NCI-H345 (cell line): ENCODE measurements around the gene ADAMTS14.

Experiments
- DNase-seq: peaks from one replicate; lab custom pipeline; 2025; lab: John Stamatoyannopoulos, UW

ADAMTS14 gene

DNA sequence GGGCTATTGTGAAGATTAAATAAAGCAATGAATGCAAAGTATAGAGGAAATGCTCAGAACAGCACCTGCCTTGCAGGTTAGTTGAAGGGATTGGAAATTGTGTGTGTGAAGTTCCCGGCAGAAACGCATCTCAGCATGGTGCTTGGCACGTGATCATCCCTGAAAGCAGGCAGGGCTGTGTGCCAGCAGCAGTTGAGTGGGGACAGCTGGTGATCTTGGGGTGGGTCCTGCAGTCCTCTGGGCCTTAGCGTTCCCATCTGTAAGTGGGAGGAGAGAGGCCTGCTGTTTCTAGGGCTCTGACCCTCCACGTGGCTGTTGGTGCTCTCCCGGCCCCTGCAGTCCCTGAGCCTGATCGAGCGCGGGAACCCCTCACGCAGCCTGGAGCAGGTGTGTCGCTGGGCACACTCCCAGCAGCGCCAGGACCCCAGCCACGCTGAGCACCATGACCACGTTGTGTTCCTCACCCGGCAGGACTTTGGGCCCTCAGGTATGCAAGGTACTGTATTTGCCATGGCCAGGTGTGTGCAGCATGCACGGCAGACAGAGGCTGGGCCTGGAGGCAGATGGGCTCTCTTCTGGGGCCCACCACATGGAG is 57.6 kb downstream of the ADAMTS14 start:
- peak; percentile 91 for DNase-seq

GRCh38 chr10:70730955-70731354 is 58.6 kb downstream of the ADAMTS14 start:
- no peak for DNase-seq

- DNase-seq: no peak
Observed at GRCh38 chr10:70732569-70732968, 60.3 kb downstream of the ADAMTS14 start.

GRCh38 chr10:70733051-70733450 is 60.7 kb downstream of the ADAMTS14 start:
- no peak for DNase-seq

GRCh38 chr10:70735161-70735560 is 62.9 kb downstream of the ADAMTS14 start:
- DNase-seq: no peak

- DNase-seq: no peak
Observed at GRCh38 chr10:70736525-70736924, 64.2 kb downstream of the ADAMTS14 start.

DNA sequence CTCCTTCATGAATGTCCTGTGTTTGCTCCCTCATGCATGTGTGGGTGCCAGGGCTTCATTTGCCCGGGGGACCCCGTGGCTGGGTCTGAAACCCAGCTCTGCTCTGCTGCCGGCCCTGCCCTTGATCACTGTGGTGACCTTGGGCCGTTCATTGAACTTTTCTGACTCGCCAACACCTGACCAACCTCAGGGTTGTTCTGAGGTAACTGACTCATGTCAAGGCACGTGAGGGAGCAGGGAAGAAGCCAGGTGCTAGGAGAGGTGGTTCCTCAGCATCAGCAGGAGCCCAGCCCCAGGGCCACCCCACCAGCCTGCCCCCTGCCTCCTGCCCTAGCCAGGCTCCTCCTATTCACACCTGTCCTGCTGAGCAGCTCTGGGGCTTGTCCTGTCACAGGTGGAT is 64.9 kb downstream of the ADAMTS14 start:
- no peak for DNase-seq

DNA sequence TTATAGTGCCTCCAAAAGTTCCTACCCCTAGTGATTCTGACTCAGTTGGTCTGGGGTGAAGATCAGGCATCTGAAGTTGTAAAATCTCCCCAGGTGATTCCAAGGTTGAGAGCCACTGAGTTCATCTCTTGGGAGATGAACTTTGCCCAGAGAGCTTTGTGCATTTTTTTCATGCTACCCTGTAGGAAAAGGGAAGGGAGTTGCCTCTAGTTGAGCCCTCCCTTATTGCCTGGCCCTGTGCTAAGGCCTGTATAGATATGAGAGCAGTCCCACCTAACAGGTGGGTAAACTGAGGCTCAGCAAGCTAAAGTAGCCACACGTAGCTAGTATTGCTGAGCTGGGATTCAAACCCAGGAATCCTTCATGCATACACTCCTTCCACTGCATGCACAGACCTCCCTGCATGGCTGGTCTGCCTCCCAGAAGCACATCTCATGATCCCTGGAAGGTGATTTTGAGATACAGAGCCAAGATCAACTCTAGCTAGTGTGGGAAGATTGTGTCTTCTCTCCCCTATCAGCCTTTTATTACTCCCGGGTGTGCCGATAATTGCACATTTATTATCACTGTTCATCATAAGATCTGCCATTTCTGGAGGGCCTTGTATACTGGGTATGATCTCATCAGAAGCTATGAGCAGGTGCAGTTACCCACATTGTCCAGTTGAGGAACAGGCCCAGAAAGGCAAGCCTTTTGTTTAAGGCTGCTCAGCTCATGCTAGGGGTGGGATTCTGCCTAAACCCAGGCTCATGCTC is 65.9 kb downstream of the ADAMTS14 start:
- no peak for DNase-seq

GRCh38 chr10:70738761-70739121 is 66.4 kb downstream of the ADAMTS14 start:
- DNase-seq: no peak

- DNase-seq: no peak
Observed at GRCh38 chr10:70740406-70741288, 68.3 kb downstream of the ADAMTS14 start.

DNA sequence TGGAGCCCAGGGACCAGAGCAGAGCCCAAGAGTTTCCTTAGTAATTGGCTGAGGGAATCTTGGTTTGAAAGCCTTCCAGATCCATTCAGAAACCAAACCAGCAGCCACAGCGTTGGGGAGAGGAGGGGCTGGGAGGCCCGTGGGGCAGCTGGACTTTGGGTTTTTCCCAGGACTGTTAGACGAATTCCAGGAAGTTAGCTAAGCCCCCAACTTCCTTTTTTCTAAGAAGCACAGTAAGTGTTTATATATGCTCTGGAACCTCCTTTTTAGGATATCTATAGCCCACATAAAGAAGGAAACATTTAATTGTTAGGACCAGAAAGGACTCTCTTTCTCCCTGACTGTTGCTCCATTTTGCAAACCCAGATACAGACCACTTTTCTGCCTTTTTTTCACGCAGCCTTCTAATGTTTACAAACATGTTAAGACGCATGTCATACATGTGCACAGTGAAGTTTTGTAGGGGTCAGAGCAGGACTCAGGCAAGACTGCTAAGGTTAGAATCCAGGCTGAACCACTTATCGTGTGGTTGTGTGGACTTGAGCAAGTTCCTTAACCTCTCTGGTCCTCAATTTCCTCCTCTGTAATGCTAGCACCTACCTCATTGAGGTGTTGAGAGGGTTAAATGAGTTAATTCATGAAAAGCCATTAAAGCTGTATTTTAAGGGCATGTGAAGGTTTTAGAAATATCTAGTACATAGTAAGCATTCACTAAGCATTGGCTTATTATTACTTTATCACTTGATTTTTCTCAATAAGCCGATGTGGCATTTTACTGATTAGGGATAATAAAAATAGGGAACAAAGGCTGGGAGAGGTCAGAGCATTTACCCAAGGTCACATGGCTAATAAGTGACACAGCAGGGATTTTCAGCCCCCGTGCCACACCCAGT is 70.5 kb downstream of the ADAMTS14 start:
- DNase-seq: no peak

GRCh38 chr10:70743430-70743788 is 71.1 kb downstream of the ADAMTS14 start:
- DNase-seq: no peak

DNA sequence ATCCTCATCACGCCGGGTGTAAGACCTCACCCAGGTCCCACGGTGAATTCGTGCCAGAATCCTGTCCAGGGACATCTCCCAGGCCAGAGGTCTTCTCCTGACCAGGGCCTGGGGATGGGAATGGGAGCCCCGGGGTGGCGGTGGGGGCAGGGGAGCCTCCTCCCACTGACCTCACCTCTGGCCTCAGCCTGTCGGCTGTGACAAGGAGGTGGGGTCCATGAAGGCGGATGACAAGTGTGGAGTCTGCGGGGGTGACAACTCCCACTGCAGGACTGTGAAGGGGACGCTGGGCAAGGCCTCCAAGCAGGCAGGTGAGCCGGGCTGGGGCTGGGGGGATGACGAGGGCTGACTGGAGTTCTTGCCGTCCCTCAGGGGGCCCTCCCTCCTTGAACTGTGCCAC is 71.6 kb downstream of the ADAMTS14 start:
- no peak for DNase-seq

GRCh38 chr10:70744617-70745143 is 72.4 kb downstream of the ADAMTS14 start:
- no peak for DNase-seq

GRCh38 chr10:70745555-70745954 is 73.2 kb downstream of the ADAMTS14 start:
- DNase-seq: no peak

- no peak for DNase-seq
Observed at GRCh38 chr10:70747192-70747965, 75.1 kb downstream of the ADAMTS14 start.

DNA sequence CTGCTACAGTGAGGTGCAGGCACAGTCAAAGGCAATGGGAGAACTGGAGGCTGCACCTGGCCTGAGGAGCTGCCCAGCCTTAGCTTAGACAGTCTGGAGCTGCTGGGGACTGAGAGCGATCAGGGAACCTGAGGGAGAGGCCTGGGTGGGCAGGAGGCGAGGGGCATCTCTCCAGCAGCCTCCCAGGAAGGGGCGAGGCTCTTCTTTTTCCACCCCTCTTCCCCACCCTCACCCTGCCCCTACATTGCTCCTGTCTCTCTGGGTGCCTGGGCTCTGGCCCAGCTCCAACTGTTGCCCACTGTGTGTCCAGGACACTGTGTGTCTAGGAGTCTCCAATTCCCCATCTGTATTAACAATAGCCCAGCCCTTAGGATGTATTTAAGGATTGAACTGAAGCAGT is 76.0 kb downstream of the ADAMTS14 start:
- no peak for DNase-seq

DNA sequence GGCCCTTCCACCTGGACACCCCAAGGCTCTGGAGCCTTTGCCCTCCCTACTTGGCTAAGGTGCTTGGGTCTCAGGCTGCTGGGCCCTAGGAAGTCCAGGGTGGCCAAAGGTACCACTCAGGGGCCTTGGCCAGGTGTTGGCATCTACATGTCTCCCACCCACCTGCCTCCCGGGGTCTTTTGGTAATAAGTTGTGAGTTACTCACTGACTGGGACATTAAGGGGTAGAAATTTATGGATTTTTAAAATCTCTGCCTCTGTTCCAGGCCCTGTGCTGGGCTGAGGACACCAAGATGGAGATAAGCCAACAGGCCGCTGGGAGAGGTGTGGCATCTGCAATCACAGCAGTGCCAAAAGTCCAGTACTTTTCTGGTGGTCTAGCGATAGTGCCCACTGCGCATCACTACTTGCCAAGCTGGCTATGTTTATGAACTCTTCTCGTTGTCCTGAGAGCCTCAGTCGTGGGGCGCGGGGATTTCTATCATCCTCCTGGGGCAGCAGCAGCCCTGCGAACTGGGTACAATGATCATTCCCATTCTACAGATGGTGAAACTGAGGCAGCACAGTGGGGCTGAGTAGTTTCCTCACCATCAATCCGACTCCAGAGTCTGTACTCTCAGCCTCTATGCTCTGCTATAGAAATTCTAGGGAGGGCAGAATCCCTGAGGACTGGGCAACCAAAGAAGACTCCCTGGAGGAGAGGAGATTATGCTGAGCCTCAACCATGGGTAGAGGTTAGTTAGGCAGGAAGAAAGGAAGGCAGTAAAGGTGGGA is 76.7 kb downstream of the ADAMTS14 start:
- DNase-seq: no peak

- no peak for DNase-seq
Observed at GRCh38 chr10:70749756-70750155, 77.5 kb downstream of the ADAMTS14 start.

- no peak for DNase-seq
Observed at GRCh38 chr10:70750156-70750703, 77.9 kb downstream of the ADAMTS14 start.
